ENCODE measurements around the gene ZNF226.

DNA sequence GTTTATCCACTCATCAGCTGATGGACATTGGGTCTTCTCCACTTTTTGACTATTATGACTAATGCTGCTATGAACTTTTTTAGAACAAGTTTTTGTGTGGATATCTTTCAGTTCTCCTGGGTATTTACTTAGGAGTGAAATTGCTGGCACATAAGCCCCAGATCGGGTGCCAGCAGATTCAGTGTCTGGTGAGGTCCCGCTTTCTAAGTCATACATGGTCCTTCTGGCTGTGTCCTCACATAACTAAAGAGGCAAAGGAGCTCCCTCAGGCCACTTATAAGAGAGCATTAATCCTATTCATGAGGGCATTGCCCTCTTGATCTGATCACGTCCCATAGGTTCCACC lies 600 bp upstream of the ZNF226 start:
- TF ChIP-seq EP300 (IDR thresholded peaks at IDR 0.05; ENCODE audit: borderline replicate concordance in 1 of 2, low read depth in 1 of 2, low read length in 1 of 2) (no peak), TEAD4 (IDR thresholded peaks at IDR 0.05; ENCODE audit: borderline replicate concordance, insufficient read depth) (no peak), CTCF (IDR thresholded peaks at IDR 0.05) (no peak), REST (IDR thresholded peaks at IDR 0.05; ENCODE audit: low read depth, low read length) (no peak), GABPA (IDR thresholded peaks at IDR 0.05; ENCODE audit: low read depth) (no peak), POLR2AphosphoS5 (IDR thresholded peaks at IDR 0.05; ENCODE audit: low read depth, low read length) (no peak), TAF1 (IDR thresholded peaks at IDR 0.05; ENCODE audit: borderline replicate concordance, low read depth, low read length) (no peak), YY1 (IDR thresholded peaks at IDR 0.05; ENCODE audit: low read depth) (no peak), RAD21 (IDR thresholded peaks at IDR 0.05; ENCODE audit: low read length) (no peak), FOXM1 (IDR thresholded peaks at IDR 0.05; ENCODE audit: low read depth) (no peak), MAX (IDR thresholded peaks at IDR 0.05; ENCODE audit: low read depth) (no peak), RFX5 (IDR thresholded peaks at IDR 0.05; ENCODE audit: low read length) (no peak)
- TF ChIP-seq, protein P1, sequence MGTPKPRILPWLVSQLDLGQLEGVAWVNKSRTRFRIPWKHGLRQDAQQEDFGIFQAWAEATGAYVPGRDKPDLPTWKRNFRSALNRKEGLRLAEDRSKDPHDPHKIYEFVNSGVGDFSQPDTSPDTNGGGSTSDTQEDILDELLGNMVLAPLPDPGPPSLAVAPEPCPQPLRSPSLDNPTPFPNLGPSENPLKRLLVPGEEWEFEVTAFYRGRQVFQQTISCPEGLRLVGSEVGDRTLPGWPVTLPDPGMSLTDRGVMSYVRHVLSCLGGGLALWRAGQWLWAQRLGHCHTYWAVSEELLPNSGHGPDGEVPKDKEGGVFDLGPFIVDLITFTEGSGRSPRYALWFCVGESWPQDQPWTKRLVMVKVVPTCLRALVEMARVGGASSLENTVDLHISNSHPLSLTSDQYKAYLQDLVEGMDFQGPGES (IDR thresholded peaks at IDR 0.05; ENCODE audit: low read depth, low read length), result no peak
- TF ChIP-seq, protein P2, sequence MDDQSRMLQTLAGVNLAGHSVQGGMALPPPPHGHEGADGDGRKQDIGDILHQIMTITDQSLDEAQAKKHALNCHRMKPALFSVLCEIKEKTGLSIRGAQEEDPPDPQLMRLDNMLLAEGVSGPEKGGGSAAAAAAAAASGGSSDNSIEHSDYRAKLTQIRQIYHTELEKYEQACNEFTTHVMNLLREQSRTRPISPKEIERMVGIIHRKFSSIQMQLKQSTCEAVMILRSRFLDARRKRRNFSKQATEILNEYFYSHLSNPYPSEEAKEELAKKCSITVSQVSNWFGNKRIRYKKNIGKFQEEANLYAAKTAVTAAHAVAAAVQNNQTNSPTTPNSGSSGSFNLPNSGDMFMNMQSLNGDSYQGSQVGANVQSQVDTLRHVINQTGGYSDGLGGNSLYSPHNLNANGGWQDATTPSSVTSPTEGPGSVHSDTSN (IDR thresholded peaks at IDR 0.05), result no peak
